Measurements from ENCODE around the gene ZIC2.

DNA sequence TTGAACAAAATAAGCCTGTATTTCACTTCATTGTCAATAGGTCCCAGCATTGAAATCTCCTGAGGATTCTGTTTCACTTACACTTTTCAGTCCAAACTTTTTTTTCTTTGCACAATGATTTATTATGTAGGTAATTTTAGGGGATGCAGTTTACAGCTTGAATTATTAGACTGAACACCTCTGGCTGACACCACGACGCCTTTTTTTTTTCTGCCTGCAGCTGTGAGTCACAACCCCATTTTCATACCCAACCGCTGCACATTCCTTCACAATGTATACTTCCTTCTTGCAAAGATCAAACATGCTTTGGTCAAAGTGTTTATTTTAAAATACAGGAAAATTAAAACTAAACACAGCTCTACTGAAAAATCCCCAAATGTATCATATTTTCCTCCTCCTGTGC lies 11.4 kb downstream of the ZIC2 start:
- TF ChIP-seq, protein P1, sequence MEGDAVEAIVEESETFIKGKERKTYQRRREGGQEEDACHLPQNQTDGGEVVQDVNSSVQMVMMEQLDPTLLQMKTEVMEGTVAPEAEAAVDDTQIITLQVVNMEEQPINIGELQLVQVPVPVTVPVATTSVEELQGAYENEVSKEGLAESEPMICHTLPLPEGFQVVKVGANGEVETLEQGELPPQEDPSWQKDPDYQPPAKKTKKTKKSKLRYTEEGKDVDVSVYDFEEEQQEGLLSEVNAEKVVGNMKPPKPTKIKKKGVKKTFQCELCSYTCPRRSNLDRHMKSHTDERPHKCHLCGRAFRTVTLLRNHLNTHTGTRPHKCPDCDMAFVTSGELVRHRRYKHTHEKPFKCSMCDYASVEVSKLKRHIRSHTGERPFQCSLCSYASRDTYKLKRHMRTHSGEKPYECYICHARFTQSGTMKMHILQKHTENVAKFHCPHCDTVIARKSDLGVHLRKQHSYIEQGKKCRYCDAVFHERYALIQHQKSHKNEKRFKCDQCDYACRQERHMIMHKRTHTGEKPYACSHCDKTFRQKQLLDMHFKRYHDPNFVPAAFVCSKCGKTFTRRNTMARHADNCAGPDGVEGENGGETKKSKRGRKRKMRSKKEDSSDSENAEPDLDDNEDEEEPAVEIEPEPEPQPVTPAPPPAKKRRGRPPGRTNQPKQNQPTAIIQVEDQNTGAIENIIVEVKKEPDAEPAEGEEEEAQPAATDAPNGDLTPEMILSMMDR (IDR thresholded peaks at IDR 0.05), result no peak
- TF ChIP-seq POLR2A (IDR thresholded peaks at IDR 0.05) (no peak), POLR2AphosphoS5 (IDR thresholded peaks at IDR 0.05) (no peak)

Data from prostate gland (tissue), 2 donors.